Cerebellar nuclear complex (tissue), 1 donor: ENCODE results near the gene WDR41.
"Not testable (repeated sequence)": the region's sequence is repeated elsewhere in the genome, so short reads cannot be mapped to it uniquely, and the experiment has no call there.

ENCODE experiments used
- DNase-seq, 2 experiments: peaks; one replicate each; lab custom pipeline; 2025; lab: John Stamatoyannopoulos, UW

WDR41 gene

DNA sequence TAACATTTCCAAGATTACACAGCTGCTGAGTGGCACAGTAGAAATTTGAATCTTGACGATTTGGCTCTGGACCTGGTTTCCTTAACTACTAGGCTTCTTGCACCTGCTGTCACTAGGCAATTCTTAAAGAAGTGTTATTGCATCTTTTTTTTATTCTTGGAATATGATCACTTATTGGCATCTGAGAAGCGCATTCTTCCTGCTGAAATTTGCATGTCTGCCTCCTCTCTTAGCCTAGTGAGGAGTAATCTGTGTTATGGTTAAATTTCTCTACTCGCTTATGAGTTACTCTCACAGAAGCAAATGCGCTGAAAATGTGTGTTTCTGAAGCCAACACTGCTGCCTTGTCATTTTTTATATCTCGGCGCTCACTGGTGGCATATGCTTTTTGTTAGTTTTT lies 89.3 kb downstream of the WDR41 start:
- no peak for DNase-seq

DNA sequence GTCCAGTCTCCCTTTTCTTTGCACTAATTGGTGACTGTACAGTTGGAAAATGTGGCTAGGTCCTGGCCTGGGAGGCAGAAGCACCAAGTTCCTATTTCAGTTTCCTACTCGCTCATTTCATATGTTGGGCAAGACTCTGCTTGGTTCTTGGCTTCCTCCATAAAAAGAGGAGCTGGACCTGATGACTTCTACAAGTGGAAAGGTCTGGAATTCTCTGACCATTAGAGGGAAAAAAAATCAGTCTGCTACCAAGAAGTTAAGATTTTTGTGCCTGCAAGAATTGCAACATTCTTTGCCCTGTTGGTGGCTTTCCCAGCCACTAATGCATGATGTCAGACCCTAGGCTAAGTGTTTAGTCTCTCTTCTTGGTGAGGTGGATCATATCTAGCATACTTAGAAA lies 91.5 kb downstream of the WDR41 start:
- DNase-seq = no peak

DNA sequence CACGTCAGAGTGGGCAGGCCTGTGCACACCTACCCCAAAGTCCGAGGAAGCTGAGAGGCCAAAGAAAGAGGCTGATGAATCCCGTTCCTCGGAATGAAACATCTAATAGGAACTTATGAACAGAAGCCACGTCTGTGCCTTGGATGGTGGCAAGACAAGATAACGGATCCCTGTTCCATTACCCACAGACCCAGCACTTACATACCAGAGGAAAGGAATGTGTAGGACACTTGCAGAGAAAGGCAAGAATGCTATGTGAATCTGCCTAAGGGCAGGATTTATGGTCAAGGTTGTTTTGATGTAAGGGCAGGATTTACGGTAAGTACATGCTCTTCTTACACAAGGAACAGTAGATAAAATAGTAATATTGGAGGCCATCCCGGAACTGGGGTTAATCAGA lies 93.2 kb downstream of the WDR41 start:
- DNase-seq = no peak

DNA sequence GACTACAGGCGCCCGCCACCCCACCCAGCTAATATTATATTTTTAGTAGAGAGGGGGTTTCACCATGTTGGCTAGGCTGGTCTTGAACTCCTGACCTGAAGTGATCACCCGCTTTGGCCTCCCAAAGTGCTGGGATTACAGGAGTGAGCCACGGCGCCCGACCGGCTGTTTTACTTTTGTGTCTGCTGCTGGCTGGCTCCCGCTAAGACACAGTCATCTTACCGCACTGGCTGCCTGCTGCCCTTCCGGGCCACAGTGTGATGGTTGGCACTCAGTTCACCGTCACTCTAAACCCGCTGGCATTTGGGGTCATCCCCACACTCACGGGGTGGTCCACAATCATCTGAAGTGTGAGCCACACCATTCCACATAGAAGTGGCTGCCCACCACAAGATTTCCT lies 93.7 kb downstream of the WDR41 start:
- no peak for DNase-seq

DNA sequence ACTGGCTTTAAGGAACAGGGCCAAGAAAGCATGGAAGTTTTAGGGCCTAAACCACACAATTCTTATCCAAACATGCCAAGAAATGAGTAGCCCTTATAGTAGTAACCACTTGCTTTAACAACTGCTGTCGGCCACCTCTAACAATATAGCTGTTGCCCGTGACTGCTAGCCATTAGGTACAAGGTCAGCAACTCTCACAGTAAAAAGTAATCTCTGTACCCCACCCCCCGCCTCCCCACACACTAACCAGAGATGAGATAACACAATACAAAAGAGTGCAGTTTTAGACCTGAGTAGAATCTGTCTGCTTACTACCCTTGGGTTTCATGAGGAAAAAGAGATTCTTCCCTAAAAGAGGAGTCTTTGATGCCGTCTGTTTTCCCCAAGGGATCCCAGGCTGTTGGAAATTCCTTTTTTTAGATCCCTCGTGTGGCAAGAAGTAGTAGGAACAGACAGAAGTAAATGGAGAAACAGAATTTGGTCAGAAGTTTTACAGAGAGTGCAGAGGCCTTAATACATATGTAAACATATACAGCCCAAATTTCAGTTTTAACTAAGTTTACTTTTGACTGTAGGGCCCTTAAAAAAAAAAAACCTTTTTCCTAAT lies 94.3 kb downstream of the WDR41 start:
- no peak for DNase-seq

DNA sequence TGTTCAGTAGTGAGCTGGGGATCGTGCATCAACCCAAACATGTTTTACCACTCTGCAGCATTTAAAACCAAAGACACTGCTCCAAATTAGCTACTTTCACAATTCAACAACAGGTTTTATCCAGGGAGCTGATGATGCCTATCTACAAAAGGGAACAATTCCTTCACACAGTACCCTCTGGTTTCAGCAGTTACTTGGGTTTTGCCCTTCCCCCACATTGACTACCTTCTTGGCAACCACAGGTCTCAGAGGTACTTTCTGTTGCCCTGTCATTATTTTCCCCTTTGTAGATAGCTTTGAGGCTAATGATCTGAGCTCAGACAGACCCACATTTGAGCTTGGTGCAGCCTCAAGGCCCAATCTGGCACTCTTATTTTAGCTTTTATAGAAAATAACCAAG lies 96.1 kb downstream of the WDR41 start:
- no peak for DNase-seq

DNA sequence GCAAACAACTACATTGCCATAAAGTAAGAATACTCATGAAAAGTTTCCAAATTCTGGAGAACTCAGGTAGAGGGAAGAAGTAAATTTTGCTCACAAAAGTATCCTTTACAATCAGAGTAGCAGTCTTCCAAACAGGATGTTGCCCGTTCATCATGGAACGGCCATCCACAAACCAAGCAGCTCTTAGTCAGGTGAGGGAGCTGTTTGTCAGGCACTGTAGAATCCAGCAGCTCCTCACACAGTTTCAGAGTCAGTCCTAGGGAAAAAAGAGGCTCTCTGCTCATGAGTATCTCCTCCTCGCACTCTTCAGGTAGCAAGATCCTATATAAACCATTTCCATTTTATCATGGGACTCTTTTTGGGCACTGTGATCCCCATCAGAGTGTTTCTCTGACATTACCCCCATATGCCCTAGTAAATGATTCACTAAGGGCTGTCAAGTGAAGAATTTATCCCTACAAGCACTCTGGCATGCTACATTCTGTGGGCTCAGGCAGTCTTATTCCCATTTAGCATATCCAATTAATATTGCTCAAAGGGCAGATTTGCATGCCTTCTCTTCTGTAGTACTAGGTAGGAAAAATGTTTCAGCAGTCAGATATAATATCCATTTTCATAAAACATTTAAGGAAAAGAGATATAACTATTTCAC lies 97.9 kb downstream of the WDR41 start:
- DNase-seq = no peak

DNA sequence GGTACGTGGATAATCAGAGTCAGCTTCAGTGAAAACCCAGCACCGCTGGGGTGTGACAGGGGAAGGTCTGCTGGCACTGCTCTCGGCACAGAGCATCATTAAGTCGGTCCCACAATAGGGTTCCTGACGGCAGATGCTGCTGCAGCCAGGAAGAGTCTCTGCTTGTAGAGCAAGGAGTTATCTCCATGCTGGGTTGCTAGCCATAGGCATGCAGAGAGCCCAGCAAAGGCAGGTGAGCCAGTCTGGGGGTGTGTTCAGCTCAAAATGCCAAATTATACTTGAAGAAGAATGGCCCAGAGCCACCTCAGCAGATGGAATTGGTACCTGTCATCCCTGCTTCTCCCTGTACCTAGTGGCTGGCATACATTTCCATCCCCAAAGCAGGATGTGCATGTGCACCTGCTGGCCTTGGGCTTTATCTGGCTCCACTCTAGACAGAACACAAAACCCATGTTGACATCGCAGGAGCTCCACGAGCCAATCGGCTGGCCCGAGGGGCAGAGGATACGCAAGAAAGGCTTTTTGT lies 100.8 kb downstream of the WDR41 start:
- peak; percentile 57 to 85 for DNase-seq

DNA sequence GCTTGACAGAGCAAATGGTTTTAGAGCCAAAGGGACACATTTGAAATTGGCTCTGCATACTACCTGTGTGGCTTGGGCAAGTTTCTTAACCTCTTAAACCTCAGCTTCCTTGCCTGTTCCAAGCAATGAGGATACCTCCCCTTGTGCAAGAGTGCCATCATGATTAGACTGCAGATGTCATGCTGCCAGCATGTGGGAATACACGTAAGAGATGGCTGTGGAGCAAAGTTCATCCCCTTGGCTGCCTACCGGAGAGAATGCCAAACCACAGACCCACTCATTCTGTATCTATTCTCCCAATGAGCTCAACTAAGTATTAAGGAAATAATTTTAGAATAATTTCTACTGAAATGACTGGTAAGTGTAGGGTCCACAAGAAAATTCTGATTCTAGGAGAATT lies 101.3 kb downstream of the WDR41 start:
- no peak for DNase-seq

DNA sequence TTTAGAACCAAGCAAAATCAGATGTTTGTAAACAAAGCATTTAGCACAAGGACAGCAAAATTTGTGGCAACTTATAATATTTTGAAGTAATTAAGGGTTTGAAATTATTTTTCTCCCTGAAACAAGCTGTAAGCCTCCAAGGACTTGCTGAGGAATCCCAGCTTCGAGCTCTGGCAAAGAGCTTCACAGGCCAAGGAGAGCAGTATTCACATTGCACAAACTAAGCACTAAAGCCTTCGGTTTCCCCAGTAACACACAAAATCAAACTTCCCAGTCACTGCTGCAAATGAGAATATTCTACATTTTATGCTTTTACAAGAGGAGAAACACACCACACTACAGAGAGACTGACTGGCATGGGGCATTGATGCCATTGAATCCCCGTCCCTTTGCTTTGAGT lies 101.9 kb downstream of the WDR41 start:
- no peak for DNase-seq

DNA sequence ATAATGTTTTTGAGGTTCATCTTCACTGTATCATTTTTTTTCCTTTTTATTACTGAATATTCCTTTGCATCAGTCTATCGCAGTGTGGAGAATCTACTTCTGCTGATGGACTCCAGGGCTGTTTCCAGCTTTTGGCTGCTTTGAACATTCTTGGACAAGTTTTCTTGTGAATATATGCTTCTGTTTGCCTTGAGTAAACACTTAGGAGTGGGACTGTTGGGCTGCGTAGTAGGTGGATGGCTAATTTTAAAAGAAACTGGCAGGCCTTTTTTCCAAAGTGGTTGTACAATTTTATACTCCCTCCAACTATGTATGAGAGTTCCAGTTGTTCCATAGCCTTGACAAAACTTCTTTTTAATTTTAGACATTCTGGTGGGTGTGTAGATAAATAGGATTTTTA lies 102.4 kb downstream of the WDR41 start:
- no peak for DNase-seq

DNA sequence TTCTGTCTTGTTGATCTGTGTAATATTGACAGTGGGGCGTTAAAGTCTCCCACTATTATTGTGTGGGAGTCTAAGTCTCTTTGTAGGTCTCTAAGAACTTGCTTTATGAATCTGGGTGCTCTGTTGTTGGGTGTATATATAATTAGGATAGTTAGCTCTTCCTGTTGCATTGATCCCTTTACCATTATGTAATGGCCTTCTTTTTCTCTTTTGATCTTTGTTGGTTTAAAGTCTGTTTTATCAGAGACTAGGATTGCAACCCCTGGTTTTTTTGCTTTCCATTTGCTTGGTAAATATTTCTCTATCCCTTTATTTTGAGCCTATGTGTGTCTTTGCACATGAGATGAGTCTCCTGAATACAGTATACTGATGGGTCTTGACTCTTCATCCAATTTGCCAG lies 105.8 kb downstream of the WDR41 start:
- not testable (repeated sequence) for DNase-seq

DNA sequence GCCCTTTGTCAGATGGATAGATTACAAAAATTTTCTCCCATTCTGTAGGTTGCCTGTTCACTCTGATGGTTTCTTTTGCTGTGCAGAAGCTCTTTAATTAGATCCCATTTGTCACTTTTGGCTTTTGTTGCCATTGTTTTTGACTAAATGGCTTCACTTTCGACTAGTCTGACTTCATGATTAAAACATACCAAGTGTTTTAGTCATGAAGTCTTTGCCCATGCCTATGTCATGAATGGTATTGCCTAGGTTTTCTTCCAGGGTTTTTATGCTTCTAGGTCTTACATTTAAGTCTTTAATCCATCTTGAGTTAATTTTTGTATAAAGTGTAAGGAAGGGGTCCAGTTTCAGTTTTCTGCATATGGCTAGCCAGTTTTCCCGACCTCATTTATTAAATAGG lies 108.8 kb downstream of the WDR41 start:
- DNase-seq = not testable (repeated sequence)
